ENCODE data around the gene CWC25. TPM values are rescaled to one million over a fixed set of nuclear protein-coding genes. Genes with fewer than 3 reads are reported as not detected.

Gene CWC25
- total and polyA plus RNA-seq, 9 of the 15 experiments (the other 6 are each of a cell fraction or from before 2014, with no cell fraction given) = 16.5 to 27.4 (median 23.0) TPM

- TF ChIP-seq GMEB1 (CRISPR knock-in tag; IDR thresholded peaks at IDR 0.05) (peak; percentile 40; the same call in 1 of the 2 replicates), ARID2 (IDR thresholded peaks at IDR 0.05) (no peak), FOXP4 (CRISPR knock-in tag; IDR thresholded peaks at IDR 0.05; ENCODE audit: borderline replicate concordance) (no peak), ZBTB11 (CRISPR knock-in tag; IDR thresholded peaks at IDR 0.05) (no peak), BCL6 (CRISPR knock-in tag; IDR thresholded peaks at IDR 0.05) (no peak), NFXL1 (CRISPR knock-in tag; IDR thresholded peaks at IDR 0.05) (no peak), ARID3B (CRISPR knock-in tag; IDR thresholded peaks at IDR 0.05; ENCODE audit: borderline replicate concordance) (no peak), E2F5 (CRISPR knock-in tag; IDR thresholded peaks at IDR 0.05) (no peak), POU5F1 (IDR thresholded peaks at IDR 0.05; ENCODE audit: borderline replicate concordance, low read depth, low read length, partially characterized antibody) (no peak), POLR2A (conservative IDR thresholded peaks at IDR 0.05) (no peak), EZH2 (IDR thresholded peaks at IDR 0.05; ENCODE audit: borderline replicate concordance, low read depth, low read length) (no peak), ZNF561 (CRISPR knock-in tag; conservative IDR thresholded peaks at IDR 0.05) (no peak), HDAC6 (IDR thresholded peaks at IDR 0.05; ENCODE audit: low read depth, low read length) (no peak), ATF3 (IDR thresholded peaks at IDR 0.05) (no peak; the same call in 1 of the 2 replicates), ATF3 (CRISPR knock-in tag; conservative IDR thresholded peaks at IDR 0.05) (no peak), ETV1 (tag; conservative IDR thresholded peaks at IDR 0.05; ENCODE audit: low read depth) (no peak)
Measured at GRCh38 chr17:38867179-38867967, 42.3 kb upstream of the CWC25 start (continued).

Data from K562 (cell line).